ENCODE measurements around the gene GOPC. TPM values are rescaled to one million over a fixed set of nuclear protein-coding genes. Genes with fewer than 3 reads are reported as not detected.

The GOPC gene
- total and polyA plus RNA-seq, 2 of the 8 experiments (the other 6 are each of a cell fraction or from before 2014, with no cell fraction given): 5.3 to 19.4 TPM

DNA sequence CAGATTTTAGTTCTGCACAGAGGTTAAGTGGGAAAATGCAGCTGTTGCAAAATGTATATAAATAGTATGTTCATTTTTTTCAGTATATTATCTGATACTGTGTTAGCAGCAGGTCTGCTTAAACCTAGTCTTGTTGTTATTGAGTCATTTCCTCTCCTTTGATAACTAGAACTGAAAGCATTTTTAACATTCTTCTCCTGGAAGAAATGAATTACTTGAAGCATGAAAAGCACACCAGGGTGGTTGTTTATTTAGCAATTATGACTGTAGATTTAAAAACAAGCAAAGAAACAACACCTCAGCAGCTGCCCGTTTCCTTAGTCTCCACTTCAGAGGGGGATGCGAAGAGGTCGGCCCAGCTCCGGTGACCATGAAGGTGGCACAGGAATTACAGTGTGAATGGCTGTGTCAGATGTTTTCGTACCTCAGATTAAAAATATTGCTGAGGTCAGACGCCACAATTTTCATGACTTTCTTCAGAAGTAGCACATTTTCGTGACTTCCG, 53.5 kb downstream of the GOPC start (continued):
- TF ChIP-seq CREB1 (IDR thresholded peaks at IDR 0.05): no peak
